Measurements from ENCODE around the gene CYP4V2. TPM values are rescaled to one million over a fixed set of nuclear protein-coding genes. Genes with fewer than 3 reads are reported as not detected.

CYP4V2 gene
- total RNA-seq, 5 donors from 2014 or later (not counting 1 experiment from before 2014, with no cell fraction given) = 27.1 to 35.1 (median 30.0) TPM

GRCh38 chr4:186258216-186258811 is 66.9 kb downstream of the CYP4V2 start:
- Histone ChIP-seq H3K27me3 (replicated peaks in 1 of 2; ENCODE audit: control insufficient read depth in 2 of 2, extremely low read depth in 1 of 2, insufficient read depth in 2 of 2, low read length in 1 of 2) (peaks cover 0 to 3% of the 10 kb centered on the region in 2 experiments), H3K27ac (ENCODE audit: low read length) (no peak overlapping the region), H3K4me3 (ENCODE audit: control insufficient read depth in 1 of 2, extremely low read depth in 1 of 2, low read length in 1 of 2) (no peak overlapping the region), H3K36me3 (ENCODE audit: control insufficient read depth in 2 of 2, extremely low read depth in 1 of 2, insufficient read depth in 1 of 2, low read length in 1 of 2) (no peaks in the 10 kb centered on the region), H3K4me1 (ENCODE audit: control insufficient read depth in 1 of 2, extremely low read depth in 1 of 2, insufficient read depth in 2 of 2, low read length in 2 of 2) (no peaks in the 10 kb centered on the region), H3K9me3 (no peaks in the 10 kb centered on the region)
- H3K9me3 Mint-ChIP-seq = no peaks in the 10 kb centered on the region
- peaks cover 0 to 4% of the 10 kb centered on the region in 2 donors for H3K27me3 Mint-ChIP-seq
- H3K4me1 Mint-ChIP-seq = no peaks in the 10 kb centered on the region
- CTCF ChIA-PET = no interaction called here
- H3K27ac Mint-ChIP-seq = no peak overlapping the region
- POLR2A ChIA-PET = no interaction called here
- no peak for ATAC-seq (replicated peaks in 1 of 4)
- H3K36me3 Mint-ChIP-seq = peaks cover 30% of the 10 kb centered on the region
- no peak for DNase-seq
- WGBS (ENCODE audit: insufficient coverage) = 89% methylated on average over 9 of the region's 12 CpGs
- no peak overlapping the region for H3K4me3 Mint-ChIP-seq

- WGBS (ENCODE audit: insufficient coverage) = 97% methylated on average over 6 of the region's 6 CpGs
These were observed 68.7 kb downstream of the CYP4V2 start for GRCh38 chr4:186260117-186260503.

More at GRCh38 chr4:186260117-186260503, 68.7 kb downstream of the CYP4V2 start:
- Mint-ChIP-seq H3K36me3 (peaks cover 21% of the 10 kb centered on the region), H3K4me1 (no peaks in the 10 kb centered on the region), H3K27ac (no peak overlapping the region), H3K4me3 (no peak overlapping the region), H3K27me3 (peaks cover 4 to 9% of the 10 kb centered on the region in 2 donors), H3K9me3 (no peaks in the 10 kb centered on the region)
- no peak for ATAC-seq (replicated peaks in 1 of 4)
- Histone ChIP-seq H3K4me1 (ENCODE audit: control insufficient read depth in 1 of 2, extremely low read depth in 1 of 2, insufficient read depth in 2 of 2, low read length in 2 of 2) (no peaks in the 10 kb centered on the region), H3K27me3 (replicated peaks in 1 of 2; ENCODE audit: control insufficient read depth in 2 of 2, extremely low read depth in 1 of 2, insufficient read depth in 2 of 2, low read length in 1 of 2) (peaks cover 0 to 6% of the 10 kb centered on the region in 2 experiments), H3K27ac (ENCODE audit: low read length) (no peak overlapping the region), H3K36me3 (ENCODE audit: control insufficient read depth in 2 of 2, extremely low read depth in 1 of 2, insufficient read depth in 1 of 2, low read length in 1 of 2) (no peaks in the 10 kb centered on the region), H3K9me3 (no peaks in the 10 kb centered on the region), H3K4me3 (ENCODE audit: control insufficient read depth in 1 of 2, extremely low read depth in 1 of 2, low read length in 1 of 2) (no peak overlapping the region)
- no peak for DNase-seq
- POLR2A ChIA-PET = no interaction called here
- CTCF ChIA-PET = no interaction called here

Other genes starting within 250 kb of the CYP4V2 start
- gene TLR3, start 122.4 kb upstream of the CYP4V2 start, total RNA-seq = 1 to 10 TPM in 3 of 5 donors, under 1 TPM in 2; 0.82 to 2.9 (median 1.4) TPM
- 1 to 10 TPM in 4 of 5 donors, under 1 TPM in 1; 0.57 to 3.2 (median 1.1) TPM for gene FAM149A, start 86.9 kb upstream of the CYP4V2 start, total RNA-seq
- gene KLKB1, start 35.9 kb downstream of the CYP4V2 start, total RNA-seq = 1 to 10 TPM; 1.3 to 2.9 (median 2.1) TPM
- gene F11, start 74.6 kb downstream of the CYP4V2 start, total RNA-seq = under 1 TPM in 1 of 5 donors, not detected in 4; 0.38 TPM

Data from T-cell (primary cell).